Transverse colon (tissue), 4 donors: ENCODE data around the gene SIGLEC1.

Experiments
- CTCF ChIP-seq, 5 experiments: fragments of 200-600 bp in 3 of 5; fragments of 450-650 bp in 2 of 5; sonication (generic) in 3 of 5; IDR thresholded peaks; 1 replicate in 2 of 5; 2 replicates in 3 of 5; pipeline ENCODE4 v1.5.1; 2016 to 2017; ENCODE audit warnings: antibody characterized with exemption in 5 of 5, inconsistent platforms in 3 of 5, mild to moderate bottlenecking in 2 of 5, moderate library complexity in 1 of 5
- POLR2AphosphoS5 ChIP-seq, 3 donors: sonication (generic); formaldehyde crosslinking; IDR thresholded peaks; one replicate each; pipeline ENCODE4 v1.6.1; 2016; ENCODE audit warnings: antibody characterized with exemption in 3 of 3

DNA sequence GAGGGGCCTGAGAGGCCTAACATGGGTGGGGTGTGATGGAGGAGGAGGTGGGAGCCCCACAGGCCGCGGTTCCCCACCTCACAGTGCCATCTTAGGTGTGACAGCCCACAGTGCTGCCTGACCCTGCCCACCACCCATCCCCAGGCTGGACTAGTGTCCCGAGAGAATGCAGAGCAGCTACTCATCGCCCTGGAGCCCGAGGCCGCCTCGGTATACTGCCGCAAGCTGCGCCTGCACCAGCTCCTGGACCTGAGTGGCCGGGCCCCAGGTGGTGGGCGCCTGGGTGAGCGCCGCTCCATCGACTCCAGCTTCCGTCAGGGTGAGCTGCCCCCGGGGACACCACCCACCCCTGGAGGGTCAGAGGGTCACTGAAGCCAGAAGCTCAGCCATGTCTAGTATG is 35.7 kb upstream of the SIGLEC1 start:
- no peak for TF ChIP-seq CTCF (IDR thresholded peaks at IDR 0.05)
- no peak for TF ChIP-seq POLR2AphosphoS5 (IDR thresholded peaks at IDR 0.05)
